Tibial nerve (tissue), 4 donors: ENCODE measurements around the gene RP9.

Source experiments
- CTCF ChIP-seq, 5 experiments: fragments of 200-600 bp in 3 of 5; fragments of 450-650 bp in 2 of 5; sonication (generic) in 3 of 5; IDR thresholded peaks; one replicate each; pipeline ENCODE4 v1.5.1; 2016 to 2019; ENCODE audit warnings: antibody characterized with exemption in 5 of 5, mild to moderate bottlenecking in 3 of 5, moderate library complexity in 2 of 5
- EP300 ChIP-seq, 2 donors: sonication (generic); formaldehyde crosslinking; IDR thresholded peaks; one replicate each; pipeline ENCODE4 v1.6.1; 2017; ENCODE audit warnings: antibody characterized with exemption in 2 of 2, mild to moderate bottlenecking in 1 of 2
- POLR2A ChIP-seq, 2 donors: fragments of 450-650 bp; IDR thresholded peaks; one replicate each; pipeline ENCODE4 v1.6.1; 2017; ENCODE audit warnings: antibody characterized with exemption in 2 of 2, mild to moderate bottlenecking in 2 of 2, moderate library complexity in 2 of 2

- TF ChIP-seq CTCF (IDR thresholded peaks at IDR 0.05) (no peak), POLR2A (IDR thresholded peaks at IDR 0.05) (no peak), EP300 (IDR thresholded peaks at IDR 0.05) (no peak)
Measured at GRCh38 chr7:33093266-33093665, 15.9 kb downstream of the RP9 start.
